PC-9 (cell line): Measurements from ENCODE around the gene R3HDM2. TPM values are rescaled to one million over a fixed set of nuclear protein-coding genes. Genes with fewer than 3 reads are reported as not detected.

Experiments
- BruUV-seq: library from RNA; stranded (reverse); fragments of 400-500 nt; replicated peaks from 2 replicates; lab custom pipeline; 2021; lab: Mats Ljungman, UMichigan
- CTCF ChIA-PET: fragments of 300-600 bp; sonication (Branson Sonifier 250); formaldehyde crosslinking; loops from one replicate; lab custom pipeline; 2022; ENCODE audit warnings: antibody characterized with exemption; lab: Charles Lee
- POLR2A ChIA-PET: fragments of 300-600 bp; sonication (Branson Sonifier 250); formaldehyde crosslinking; loops from one replicate; lab custom pipeline; 2022; ENCODE audit warnings: antibody characterized with exemption; ENCODE audit not compliant: unreplicated experiment; lab: Charles Lee
- DNase-seq, 2 experiments: peaks; one replicate each; pipeline versions ENCODE4 v3.0.0 to v3.0.0-alpha.2; 2015 to 2022; ENCODE audit warnings: mixed read lengths in 1 of 2
- H2AFZ ChIP-seq: fragments of 200-600 bp; sonication (generic); 2 replicates; pipeline ENCODE4 v1.8.1; 2017; ENCODE audit warnings: antibody characterized with exemption
- H3F3A ChIP-seq: fragments of 200-600 bp; sonication (generic); 2 replicates; pipeline ENCODE4 v1.8.1; 2017; ENCODE audit warnings: antibody characterized with exemption, mild to moderate bottlenecking, low read depth; ENCODE audit not compliant: insufficient read depth
- H3K27ac ChIP-seq: fragments of 200-600 bp; sonication (generic); 2 replicates; pipeline ENCODE4 v1.6.1; 2016; ENCODE audit warnings: mixed run types
- H3K27me3 ChIP-seq: fragments of 200-600 bp; sonication (generic); 2 replicates; pipeline ENCODE4 v1.6.1; 2016; ENCODE audit warnings: low read depth, mixed run types; ENCODE audit not compliant: insufficient read depth
- H3K36me3 ChIP-seq: fragments of 200-600 bp; sonication (generic); 2 replicates; pipeline ENCODE4 v1.6.1; 2016; ENCODE audit warnings: low read depth, mixed run types
- H3K4me1 ChIP-seq: fragments of 200-600 bp; sonication (generic); replicated peaks from 2 replicates; pipeline ENCODE4 v1.6.1; 2016; ENCODE audit warnings: mixed run types; ENCODE audit not compliant: insufficient read depth
- H3K4me2 ChIP-seq: fragments of 200-600 bp; sonication (generic); 2 replicates; pipeline ENCODE4 v1.6.1; 2017; ENCODE audit warnings: mixed run types
- H3K4me3 ChIP-seq: fragments of 200-600 bp; sonication (generic); 2 replicates; pipeline ENCODE4 v1.6.1; 2016; ENCODE audit warnings: mixed run types
- H3K79me2 ChIP-seq: fragments of 200-600 bp; sonication (generic); 2 replicates; pipeline ENCODE4 v1.6.1; 2017; ENCODE audit warnings: low read depth, mixed run types
- H3K9me2 ChIP-seq: fragments of 200-600 bp; sonication (generic); 2 replicates; pipeline ENCODE4 v1.8.1; 2017; ENCODE audit warnings: mild to moderate bottlenecking; ENCODE audit not compliant: insufficient read depth
- H3K9me3 ChIP-seq: fragments of 200-600 bp; sonication (generic); 2 replicates; pipeline ENCODE4 v1.8.1; 2016; ENCODE audit warnings: low read depth; ENCODE audit not compliant: insufficient read depth
- H4K20me1 ChIP-seq: fragments of 200-600 bp; sonication (generic); 2 replicates; pipeline ENCODE4 v1.8.1; 2017; ENCODE audit not compliant: insufficient read depth
- EZH2 ChIP-seq: fragments of 200-600 bp; sonication (generic); IDR thresholded peaks from 2 replicates; pipeline ENCODE4 v1.8.0; 2017; ENCODE audit warnings: antibody characterized with exemption, low read depth
- intact Hi-C: fragments of 100-400 bp; cut with micrococcal nuclease; formaldehyde crosslinking; loops from one replicate; pipeline ENCODE4 v1.10.0; 2022; ENCODE audit not compliant: unreplicated experiment
- total RNA-seq: library from RNA; stranded (reverse); gene quantifications from 2 replicates; pipeline ENCODE4 v1.2.3, GENCODE V29; 2021
- TF ChIP-seq, protein P1 (sequence below): fragments of 200-600 bp; sonication (generic); conservative IDR thresholded peaks from 2 replicates; pipeline ENCODE4 v1.6.1; 2017; ENCODE audit warnings: mixed run types, antibody characterized with exemption, mild to moderate bottlenecking, moderate library complexity

Gene R3HDM2
- total RNA-seq, 1 experiment from 2014 or later = 65.1 TPM

DNA sequence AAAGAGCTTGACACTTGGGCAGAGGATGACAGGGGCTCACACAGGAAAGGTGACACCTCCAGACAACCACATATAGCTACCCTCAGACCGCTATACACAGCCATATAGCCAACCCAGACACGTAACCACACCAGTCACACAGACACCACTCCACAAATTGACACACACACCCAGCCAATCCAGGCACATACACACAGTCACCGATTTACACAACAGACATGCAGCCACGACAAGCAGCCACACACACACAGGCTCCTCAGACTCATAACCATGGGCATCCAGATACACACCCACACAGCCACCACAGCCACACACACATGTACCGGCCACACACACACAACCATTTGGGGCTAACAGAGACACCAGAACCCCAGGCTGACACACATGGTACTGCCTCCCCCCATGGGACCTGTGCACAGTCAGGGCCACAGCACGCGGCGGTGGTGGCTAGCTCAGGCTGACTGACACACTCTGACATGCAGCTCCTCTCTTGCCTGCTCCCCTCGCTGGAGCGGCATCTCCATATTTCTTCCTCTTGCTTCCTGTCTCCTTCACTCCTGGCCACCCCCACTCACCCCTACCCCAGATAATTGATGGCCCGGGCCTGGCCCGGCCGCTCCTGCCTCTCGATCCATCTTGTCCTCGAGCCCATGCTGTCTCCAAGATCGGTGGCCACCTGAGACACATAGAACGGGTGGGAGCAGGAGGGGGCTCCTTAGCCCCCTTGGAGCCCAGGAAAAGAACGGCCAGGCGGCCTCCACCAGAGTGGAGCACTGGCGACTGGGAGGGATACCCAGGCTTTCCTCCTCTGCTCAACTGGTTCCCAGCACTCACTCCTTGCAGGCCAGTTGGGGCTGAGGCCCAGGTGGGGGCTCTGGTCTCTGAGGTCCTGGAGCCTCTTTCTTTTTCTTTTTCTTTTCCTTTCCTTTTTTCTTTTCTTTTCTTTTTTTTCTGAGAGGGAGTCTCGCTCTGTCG is 207.4 kb downstream of the R3HDM2 start:
- ChIA-PET POLR2A (interaction anchor here (0.5 to 0.7 kb wide), 2 partner anchors 96 to 628 kb away, joined by 3 to 4 read pairs; no protein-coding TSS in a partner anchor), CTCF (interaction anchor here (0.7 kb wide), 1 partner anchor 761 kb away, joined by 5 read pairs; no protein-coding TSS in a partner anchor)
- Histone ChIP-seq H3K27me3 (no peaks in the 10 kb centered on the region), H3K27ac (no peak overlapping the region), H3K4me3 (no peak overlapping the region), H3K9me2 (no peaks in the 10 kb centered on the region), H3K9me3 (no peaks in the 10 kb centered on the region), H3K4me1 (peaks cover 22% of the 10 kb centered on the region), H3K79me2 (no peaks in the 10 kb centered on the region), H3K36me3 (no peaks in the 10 kb centered on the region), H2AFZ (no peak overlapping the region), H3F3A (peaks cover 3% of the 10 kb centered on the region; the same call in 1 of the 2 replicates), H4K20me1 (peaks cover 4% of the 10 kb centered on the region; the same call in 1 of the 2 replicates), H3K4me2 (no peak overlapping the region)
- intact Hi-C loops = no loop called here
- TF ChIP-seq EZH2 = no peak
- TF ChIP-seq, protein P1, sequence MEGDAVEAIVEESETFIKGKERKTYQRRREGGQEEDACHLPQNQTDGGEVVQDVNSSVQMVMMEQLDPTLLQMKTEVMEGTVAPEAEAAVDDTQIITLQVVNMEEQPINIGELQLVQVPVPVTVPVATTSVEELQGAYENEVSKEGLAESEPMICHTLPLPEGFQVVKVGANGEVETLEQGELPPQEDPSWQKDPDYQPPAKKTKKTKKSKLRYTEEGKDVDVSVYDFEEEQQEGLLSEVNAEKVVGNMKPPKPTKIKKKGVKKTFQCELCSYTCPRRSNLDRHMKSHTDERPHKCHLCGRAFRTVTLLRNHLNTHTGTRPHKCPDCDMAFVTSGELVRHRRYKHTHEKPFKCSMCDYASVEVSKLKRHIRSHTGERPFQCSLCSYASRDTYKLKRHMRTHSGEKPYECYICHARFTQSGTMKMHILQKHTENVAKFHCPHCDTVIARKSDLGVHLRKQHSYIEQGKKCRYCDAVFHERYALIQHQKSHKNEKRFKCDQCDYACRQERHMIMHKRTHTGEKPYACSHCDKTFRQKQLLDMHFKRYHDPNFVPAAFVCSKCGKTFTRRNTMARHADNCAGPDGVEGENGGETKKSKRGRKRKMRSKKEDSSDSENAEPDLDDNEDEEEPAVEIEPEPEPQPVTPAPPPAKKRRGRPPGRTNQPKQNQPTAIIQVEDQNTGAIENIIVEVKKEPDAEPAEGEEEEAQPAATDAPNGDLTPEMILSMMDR = no peak
- DNase-seq = no peak
- no TSS peak for BruUV-seq

DNA sequence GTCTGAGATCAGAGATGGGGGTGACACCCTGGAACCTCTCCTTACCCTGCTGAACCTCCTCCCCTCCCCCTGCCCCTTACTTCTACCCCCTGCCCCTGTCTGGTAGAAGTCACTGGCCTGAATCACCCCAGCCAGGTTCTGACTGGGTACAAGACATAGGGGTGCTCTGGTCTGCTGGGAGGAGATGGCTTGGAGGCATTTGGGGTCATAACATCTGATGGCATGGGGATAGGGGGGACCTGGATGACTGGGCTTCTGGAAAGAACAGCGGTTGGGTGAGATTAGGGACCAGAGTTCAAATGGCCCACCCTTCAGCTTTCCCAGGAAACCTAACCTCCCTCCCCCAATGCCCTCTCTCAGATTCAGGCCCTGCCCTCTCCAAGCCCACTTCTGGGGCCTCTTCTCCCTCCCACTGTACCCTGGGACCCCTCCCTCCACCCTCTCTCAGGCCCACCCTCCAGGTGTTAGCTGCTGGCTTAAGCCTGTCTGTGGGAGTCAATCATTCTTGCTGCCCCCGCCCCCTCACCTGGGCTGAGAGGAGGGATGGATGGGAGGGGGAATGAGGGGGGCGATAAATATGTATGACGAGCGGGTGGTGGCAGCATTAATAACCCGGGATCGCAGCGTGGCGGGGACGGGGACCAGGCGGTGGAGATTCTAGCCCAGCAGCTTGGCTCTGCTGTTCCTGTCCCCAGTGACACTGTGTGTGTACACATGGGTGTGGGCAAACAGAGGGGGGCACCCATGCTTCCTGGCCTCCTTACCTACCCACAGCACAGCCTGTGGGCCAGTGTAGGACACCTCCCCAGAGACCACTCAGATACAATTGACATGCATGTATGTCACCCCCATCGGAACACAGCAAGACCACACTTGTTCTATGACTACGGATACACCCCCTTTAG is 208.3 kb downstream of the R3HDM2 start:
- BruUV-seq = no TSS peak
- Histone ChIP-seq H3K79me2 (no peaks in the 10 kb centered on the region), H3K4me2 (no peak overlapping the region), H4K20me1 (peaks cover 6% of the 10 kb centered on the region; the same call in 1 of the 2 replicates), H3K9me3 (no peaks in the 10 kb centered on the region), H3K4me1 (peaks cover 15% of the 10 kb centered on the region; the same call in 1 of the 2 replicates), H3K4me3 (no peak overlapping the region), H3K27ac (no peak overlapping the region), H3K9me2 (no peaks in the 10 kb centered on the region), H3K27me3 (no peaks in the 10 kb centered on the region), H3K36me3 (no peaks in the 10 kb centered on the region), H2AFZ (no peak overlapping the region), H3F3A (no peaks in the 10 kb centered on the region; the same call in 1 of the 2 replicates)
- TF ChIP-seq, protein P1 = no peak
- no peak for TF ChIP-seq EZH2
- ChIA-PET POLR2A (interaction anchor here (0.5 to 0.7 kb wide), 2 partner anchors 95 to 629 kb away, joined by 3 to 4 read pairs; no protein-coding TSS in a partner anchor), CTCF (no interaction called here)
- intact Hi-C loops = no loop called here
- no peak for DNase-seq
